NCI-H1048 (cell line): ENCODE data around the gene KCNIP3.

Source experiments
- DNase-seq: peaks from one replicate; lab custom pipeline; 2025; lab: John Stamatoyannopoulos, UW

Gene KCNIP3

DNA sequence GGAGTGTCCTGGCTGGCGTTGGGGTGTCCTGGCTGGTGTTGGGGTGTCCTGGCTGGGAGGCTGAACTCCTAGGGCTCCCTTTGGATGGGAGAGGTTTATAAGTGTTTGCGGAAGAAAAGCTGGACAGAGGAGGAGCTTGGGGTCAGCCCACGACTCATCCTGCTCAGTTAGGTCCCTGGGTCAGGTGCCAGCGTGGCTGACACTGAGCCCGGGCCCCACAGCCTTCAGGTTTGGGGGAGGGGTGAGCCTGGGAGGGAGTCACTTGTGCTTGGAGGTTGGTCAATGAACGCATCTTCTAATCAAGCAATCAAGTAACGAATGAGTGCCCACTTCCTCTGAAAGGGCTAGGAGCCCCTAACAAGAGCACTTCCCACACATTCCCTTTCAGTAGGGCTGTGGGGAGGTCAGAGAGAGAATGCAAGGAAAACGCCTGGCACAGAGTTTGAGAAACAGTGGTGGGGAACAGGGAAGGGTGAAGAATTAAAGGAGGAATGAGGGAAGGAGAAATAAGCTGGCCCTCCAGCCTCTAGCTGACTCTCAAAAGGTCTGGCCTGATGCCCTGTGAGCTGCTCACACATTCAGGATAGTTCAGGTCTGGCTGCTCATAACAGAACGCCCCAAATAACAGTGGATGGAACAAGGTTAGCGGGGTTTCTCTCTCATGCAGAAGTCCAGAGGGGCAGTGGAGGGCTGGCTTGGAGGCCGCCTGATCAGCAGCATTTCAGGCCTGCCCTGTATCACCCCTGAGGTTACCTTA is 670 bp downstream of the KCNIP3 start:
- no peak for DNase-seq

DNA sequence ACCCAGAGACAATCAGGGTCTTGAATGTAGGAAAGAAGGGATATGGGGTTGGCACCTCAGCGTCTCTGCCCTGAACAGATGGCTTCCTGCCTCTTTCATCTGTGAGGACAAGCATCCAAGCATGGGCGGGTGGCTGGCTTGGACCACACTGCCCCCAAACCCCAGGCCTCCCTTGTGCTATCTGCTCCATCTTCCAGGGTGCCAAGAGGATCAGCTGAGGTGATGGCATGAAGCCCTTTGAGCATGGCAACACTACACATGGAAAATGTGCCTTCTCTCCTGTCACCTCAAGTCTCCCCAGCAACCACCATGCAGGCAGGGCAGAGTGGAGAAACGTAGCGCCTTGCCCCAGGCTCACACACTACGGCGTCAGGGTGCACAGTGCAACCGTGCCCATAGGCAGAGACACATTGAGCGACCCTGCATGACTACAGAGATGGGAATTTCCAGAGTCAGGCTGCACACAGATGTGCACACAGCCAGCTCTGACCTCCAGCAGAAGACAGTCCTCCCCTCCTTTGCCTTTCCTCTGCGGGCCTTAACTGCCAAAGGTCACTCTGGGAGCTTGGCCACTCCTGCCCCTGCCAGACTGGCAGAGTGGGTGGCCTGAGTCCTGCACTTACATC is 1.5 kb downstream of the KCNIP3 start:
- no peak for DNase-seq

DNA sequence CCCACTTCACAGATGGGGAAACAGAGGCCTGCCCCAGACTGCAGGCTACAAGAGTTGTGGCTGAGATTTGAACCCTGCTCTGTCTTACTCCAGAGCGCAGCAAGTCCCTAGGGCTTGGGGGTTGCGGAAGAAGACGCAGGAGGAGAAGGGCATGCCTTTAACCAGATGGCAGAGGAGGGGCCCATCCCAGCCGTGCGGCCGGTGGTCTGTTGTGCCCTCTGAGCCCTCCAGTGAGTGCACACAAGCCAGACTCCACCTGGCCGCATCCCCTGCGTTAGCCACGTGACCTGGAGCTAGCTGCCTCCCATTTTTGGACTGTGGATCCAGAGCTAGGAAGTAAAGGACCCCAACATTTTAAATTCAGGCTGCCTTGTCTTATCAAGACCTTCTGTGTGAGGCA is 2.8 kb downstream of the KCNIP3 start:
- no peak for DNase-seq

DNA sequence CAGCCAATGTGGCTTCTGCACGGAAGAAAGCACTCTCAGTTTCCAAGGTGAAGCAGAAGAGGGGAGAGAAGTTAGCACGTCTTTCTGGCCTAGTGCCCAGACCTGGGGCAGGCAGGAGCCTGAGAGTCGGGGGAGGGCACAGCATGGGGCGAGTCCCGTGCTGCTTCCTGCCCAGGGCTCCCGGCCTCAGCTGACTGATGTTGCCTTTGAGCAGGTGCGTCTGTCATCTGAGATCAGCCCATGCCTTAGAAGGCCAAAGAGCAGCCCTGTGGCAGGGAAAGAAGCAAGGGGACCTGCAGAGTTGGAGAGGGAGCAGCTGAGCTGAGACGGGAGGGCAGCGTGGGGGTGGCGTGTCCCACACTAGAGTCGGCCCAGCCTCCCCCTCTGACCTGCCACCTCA is 3.3 kb downstream of the KCNIP3 start:
- DNase-seq: no peak

DNA sequence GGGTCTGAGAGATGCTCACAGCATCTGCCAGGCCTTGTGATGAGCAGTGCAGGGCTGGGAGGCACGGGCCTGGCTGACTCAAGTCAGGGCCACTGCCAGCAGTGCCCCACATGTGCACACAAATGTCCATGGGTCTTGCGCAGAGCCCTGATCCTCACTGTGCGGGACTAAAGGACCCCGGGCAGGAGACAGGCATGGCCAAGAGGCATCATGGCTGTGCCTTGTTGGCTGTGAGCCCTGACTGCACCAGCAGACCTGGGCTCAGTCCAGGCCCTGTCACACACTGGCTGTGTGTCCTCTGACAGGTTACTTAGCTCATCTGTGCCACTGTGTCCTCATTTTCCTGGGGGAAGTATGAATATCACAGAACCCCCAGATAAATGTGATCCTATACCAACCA is 4.0 kb downstream of the KCNIP3 start:
- DNase-seq: no peak

DNA sequence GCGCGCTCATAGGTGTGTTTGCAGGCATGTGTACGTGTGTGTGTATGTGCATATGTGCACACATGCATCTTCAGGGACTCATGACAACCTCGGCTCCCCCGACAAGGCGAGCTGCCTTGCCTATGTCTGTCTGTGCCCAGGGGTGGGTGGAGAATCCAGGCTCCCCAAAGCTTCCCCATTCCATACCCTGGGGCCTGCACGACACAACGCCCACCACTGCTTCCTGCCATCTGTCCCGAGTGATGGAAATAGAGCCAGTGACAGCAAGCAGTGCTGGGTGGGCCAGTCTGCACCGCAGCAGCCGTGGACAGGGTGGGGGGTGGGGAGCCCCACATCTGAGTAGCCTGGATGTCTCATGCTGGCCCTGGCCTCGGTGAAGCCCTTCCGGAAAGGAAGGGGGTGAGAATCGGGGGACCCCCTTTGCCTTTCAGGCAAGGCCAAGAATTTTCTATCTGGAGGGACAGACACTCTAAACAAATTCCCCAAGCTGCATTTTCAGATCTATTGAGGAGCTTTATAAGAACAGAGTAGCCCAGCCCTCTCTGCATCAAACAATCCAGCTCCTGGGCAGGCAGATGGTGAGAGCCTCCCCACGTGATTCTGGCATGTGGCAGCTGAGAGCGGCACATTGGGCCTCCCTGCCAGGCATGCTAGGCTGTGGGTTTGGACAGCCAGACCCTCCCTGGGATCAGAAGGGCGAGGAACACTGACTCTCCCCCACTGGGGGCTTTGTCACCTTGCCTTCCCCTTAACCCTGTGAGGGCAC is 4.9 kb downstream of the KCNIP3 start:
- no peak for DNase-seq

DNA sequence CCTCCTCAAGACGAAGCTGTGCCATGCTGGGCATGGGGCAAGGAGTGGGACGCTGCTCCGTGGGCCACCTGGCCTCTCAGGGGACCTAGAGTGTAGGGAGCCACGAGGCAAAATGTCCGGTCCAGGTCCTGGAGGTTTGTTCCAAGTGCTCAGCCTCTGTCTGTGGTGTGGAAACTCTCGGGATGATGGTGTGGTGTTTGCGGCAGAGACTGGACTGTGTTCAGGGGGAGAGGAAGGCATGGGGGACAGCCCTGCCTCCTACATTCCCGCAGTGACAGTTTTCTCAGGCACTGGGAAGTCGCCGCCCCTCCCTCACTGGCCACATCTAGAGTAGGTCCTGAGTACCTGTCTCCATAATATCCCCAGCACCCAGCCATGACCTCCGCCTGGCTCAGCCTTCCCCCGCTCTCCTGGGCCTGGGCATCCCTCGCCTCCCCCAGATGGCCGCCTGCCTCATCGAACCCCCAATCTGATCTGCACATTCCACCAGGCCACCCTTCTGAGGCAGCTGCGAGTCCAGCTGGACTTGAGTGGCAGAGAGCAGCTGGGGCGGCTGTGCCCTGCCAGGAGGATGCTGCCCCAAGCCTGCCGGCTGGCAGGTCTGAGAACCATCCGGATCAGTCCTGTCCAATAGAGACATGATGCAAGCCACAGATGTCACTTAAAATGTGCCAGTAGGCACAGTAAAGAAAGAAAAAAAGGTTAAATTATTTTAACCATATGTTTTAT is 6.2 kb downstream of the KCNIP3 start:
- DNase-seq: no peak

DNA sequence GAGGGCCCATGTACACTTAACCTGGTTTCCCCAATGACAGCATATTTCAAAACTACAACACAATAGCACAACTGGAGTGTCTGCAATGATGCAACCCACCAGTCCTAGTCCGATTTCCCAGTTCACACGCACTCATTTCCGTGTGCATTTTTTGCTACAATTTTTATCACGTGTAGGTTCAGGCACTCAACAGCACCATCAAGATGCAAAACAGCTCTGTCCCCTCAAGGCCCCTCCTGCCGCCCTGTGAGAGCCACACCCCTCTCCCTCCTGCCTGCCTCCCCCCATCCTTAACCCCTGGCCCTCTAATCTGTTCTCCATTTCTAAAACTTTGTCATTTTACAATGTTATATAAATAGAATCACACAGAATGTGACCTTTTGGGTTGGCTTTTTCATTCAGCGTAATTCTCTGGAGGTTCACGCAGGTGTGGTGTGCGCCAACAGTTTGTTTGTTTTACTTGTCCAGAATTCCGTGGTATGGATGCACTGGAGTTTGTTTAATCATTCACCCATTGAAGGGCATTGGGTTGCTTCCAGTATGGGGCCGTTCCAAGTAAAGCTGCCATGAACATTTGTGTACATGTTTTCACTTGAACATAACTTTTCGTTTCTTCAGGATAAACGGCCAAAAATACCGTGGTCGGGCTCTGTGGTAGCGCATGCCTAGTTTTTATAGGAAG is 8.4 kb downstream of the KCNIP3 start:
- no peak for DNase-seq

DNA sequence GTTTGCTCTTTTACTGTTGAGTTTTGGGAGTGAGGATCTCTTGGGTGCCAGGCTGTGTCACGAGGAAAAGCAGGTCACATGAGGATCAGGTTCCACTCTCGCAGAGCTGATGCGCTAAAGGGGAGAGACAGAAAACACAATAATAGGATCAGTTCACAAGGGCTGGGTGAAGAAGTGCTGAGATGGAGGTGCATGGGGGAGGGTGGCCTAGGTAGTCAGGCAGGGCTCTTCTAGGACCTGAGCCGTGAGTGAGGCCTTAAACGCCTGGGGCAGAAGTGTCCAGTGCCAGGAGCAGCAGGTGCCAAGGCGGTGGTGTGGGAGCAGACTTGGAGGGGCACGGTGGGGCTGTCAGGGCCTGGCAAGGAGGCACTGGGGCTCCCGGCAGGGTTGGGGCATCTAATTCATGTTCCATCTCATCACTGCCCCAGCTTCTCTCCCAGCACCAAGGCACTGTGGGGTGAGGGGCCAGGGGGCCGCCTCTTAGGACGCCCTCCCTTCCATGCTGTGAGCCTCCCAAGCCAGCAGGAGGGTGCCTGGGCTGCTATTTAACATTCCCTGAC is 9.3 kb downstream of the KCNIP3 start:
- DNase-seq: no peak

DNA sequence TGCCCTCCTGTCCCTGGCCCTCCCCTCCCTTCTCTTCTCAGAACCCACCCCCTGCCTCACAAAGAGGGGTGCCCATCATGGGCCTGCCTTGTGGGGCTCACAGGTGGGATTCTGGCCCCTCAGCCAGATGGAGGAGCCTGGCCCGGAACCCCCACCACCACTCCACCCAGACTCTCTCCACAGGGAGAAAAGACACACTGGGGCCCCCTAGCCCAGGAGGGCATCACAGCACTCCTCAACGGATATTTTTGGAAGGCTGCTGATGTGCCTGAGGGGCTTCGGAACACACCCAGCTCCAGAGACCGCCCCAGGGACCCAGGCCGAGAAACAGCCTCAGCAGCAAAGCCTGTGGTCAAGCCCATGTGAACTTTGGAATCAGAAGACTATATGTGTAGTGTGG is 9.9 kb downstream of the KCNIP3 start:
- no peak for DNase-seq

DNA sequence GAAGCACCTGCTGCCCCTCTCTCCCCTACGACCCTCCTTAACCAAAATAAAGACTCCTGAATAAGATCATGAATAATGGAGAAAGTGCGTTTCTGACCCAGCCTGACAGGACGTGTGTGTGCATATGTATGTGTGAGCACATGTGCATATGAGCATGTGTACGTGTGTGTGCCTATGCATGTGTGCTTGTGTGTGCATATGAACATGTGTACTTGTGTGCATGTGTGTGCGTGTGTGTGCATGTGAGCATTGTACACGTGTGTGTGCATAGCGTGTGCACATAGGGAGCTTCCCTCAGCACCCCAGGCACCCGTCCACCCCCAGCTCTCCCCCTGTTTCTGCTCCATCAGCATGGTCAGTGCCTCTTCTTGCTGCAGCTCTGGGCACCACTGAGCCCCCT is 10.7 kb downstream of the KCNIP3 start:
- DNase-seq: no peak

DNA sequence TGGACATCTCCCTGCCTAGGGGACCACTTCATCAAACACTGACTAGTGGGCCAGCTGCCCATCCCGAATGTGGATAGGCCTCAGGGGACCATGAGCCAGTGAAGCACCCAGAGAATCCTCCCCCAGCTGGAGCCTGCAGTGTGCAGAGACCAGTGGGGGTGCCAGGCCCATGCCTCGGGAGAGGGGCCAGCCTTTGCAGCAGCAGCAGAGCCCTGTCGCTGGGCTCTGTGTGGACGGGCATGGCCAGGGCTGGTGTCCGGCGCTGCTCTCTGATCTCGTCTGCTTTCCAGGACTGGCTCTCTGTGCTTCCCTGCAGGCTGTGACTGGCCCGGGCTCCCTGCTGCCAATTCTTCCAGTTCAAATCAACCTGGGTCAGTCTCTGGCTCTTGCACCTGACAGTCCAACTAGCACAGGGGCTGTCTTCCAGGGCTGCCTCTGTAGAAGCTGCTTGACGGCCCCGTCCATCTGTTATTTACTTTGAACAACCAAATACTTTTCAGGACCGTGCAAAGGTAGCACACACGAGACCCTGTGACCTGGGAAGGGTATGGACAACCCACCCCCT is 11.4 kb downstream of the KCNIP3 start:
- no peak for DNase-seq

DNA sequence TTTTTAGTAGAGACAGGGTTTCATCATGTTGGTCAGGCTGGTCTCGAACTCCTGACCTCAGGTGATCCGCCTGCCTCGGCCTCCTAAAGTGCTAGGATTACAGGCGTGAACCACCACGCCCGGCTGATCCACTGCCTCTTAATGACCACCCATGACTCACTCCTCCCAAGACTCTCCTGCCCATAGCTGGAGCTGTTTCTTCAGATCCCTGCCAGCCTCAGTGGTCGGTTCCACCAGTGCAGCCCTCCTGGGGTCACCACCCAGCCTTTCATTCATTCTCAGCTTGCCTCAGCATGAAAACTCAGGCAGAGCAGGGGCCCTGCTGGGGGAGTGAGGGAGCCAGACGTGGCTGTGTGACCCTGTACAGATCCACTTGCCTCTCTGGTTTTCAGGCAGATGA is 12.5 kb downstream of the KCNIP3 start:
- no peak for DNase-seq

DNA sequence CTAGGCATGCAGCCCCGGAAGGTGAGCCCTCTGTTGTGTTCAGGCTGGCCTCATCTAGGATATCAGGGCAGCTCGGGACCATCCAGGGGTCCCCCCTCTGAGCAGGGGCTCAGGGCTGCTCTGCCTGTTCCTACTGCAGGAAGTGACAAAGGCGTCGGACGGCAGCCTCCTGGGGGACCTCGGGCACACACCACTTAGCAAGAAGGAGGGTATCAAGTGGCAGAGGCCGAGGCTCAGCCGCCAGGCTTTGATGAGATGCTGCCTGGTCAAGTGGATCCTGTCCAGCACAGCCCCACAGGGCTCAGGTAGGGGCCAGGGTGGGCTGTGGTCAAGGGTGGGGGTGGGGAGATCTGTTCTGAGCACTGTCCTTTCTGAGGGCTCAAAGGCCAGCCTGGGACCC is 13.1 kb downstream of the KCNIP3 start:
- DNase-seq: no peak

DNA sequence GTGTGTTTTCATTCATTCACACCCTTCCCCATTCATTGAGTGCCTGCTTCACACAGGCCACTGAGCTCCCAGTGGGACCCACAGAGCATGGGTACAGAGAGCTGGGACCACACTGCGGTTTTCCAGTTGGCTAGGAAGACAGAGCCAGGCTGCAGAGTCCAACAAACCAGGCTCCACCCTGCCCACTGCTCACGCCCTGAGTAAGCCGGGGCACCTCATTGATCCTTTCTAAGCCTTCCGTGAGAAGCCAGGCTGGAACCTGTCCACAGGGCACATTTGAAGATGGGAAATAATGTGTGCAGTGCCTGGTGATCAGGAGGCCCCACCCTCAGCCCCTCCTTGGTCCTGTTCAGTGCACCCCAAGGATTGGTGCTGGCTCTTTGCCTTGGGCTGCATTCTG is 13.5 kb downstream of the KCNIP3 start:
- DNase-seq: no peak

DNA sequence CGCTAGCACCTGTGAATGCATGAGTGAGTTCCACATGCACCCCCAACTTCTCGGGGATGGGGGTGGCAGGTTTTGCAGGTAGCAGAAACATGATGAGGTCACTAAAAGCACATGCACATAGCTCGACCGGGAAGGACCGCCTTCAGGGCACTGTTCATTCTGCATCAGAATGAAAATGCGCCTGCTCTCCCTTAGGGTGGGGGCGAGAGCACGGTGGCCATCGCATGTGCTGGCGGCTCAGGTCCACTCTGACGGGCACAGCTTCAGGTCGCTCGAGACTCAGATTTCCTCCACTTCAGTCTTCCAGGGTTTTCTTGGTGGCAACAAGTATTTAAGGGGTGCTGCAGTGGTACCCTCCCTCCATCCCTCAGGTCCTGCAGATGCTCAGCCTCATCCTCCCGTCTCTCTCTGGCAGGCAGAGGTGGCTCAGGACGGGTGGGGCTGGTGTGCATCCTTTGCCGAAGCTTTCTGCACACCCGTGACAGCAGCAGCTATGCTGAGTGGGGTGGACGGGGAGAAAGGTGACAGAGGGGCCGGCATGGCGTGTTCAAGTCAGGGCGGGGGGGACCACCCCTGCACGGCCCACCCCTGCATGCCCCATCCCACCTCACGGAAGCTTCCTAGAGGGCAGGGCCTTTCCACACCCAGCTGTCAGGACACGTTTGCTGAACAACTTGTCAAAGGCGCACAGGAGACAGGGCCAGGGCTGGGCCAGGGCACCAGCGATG is 14.8 kb downstream of the KCNIP3 start:
- DNase-seq: no peak

DNA sequence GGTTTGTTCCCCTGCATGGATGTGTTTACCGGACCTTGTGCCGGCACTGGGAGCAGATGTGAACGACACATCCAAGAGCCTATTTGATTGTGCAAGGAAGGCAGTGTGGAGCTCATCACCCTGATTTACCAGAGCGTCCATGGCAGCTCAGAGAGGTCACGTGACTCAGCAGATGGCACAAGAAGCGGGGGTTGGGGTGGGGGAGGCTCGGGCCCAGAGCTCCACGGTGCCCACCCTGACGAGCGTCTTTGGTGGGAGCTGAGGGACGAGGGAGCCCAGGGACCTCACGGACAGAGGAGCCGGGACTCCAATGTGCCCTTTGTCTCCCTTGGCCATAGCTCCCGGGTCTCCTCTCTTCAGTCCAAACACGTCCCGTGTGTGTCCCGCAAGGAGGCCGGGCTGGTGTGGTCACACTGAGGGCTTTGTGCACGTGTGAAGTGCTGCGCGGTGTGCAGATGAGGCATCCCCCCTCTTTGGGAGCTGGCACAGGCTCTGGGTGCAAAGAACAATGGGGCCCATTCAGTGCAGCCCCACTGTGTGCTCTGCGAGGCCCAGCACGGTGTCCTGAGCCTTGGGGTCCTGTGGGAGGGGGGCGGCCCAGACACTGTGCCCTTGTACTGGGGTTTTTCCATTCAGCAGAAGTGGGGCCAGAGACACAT is 15.5 kb downstream of the KCNIP3 start:
- no peak for DNase-seq

DNA sequence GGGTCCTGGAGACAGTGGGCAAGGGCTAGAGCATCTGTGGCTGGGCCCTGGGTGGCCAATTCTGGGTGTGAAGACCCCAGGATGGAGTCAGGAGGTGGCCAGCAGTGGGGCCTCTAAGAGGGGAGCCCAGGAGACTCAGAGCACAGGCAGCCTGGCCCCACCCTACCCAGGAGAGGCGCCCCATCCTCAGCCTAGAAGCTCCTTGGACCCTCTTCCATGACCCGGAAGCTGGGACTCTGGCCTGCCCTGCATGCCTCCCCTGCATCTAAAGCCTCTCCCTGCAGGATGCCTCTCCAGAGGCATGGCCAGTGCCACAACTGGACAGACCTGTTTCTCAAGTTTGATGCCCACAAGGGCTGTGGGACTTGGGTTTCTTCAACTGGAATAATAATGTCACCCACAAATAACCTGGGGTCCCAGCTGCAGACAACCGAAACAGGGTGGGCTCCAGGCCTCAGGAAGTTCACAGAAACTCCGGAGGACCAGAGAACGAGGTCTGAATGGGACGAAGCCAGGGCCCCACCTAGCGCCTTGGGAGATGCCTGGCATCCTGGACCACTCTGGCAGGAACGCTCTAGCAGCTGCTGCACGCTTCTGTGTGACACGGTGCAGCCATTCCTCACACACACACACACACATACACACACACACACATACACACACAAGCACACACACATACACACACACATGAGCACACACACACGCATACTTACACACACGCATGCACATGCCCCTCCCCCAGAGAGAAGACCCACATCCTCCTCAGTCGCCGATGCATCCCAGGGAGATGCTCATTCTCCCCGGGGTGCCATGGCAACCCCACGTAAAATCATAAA is 16.4 kb downstream of the KCNIP3 start:
- no peak for DNase-seq

DNA sequence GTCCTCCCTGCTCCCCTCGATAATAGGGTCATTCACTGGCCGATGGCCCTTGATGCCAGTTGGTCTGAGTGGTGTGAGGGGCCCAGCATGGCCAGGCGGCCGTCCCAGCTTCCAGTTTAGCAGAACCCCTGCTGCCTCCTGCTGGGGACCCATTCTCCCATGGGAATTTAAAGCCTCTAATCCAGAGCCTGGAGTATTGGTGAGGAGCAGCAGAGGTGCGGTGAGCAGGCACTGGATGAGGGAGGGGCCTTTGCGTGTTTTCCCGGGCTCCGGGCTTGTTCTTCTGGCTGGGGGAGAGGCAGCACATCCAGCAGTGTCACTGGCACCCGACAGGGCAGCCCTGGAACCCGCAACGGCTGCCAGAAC is 17.4 kb downstream of the KCNIP3 start:
- no peak for DNase-seq
